HL-60 (cell line): Measurements from ENCODE around the gene SUN2.

ENCODE experiments used
- DNase-seq, 2 experiments: peaks; one replicate each; pipeline ENCODE4 v3.0.0-alpha.2; 2010 to 2020; ENCODE audit warnings: low read depth in 1 of 2, low spot score in 1 of 2
- H3K27ac ChIP-seq: fragments of 250-450 bp; sonication (Bioruptor Pico); replicated peaks from 2 replicates; pipeline ENCODE4 v1.5.1; 2020; ENCODE audit warnings: mild to moderate bottlenecking, moderate library complexity
- H3K27me3 ChIP-seq: fragments of 250-450 bp; sonication (Bioruptor Pico); 2 replicates; pipeline ENCODE4 v1.5.1; 2021; ENCODE audit warnings: mild to moderate bottlenecking, moderate library complexity; ENCODE audit not compliant: insufficient read depth, poor library complexity, severe bottlenecking
- H3K4me3 ChIP-seq: replicated peaks from 2 replicates; pipeline ENCODE4 v1.5.1; 2011; ENCODE audit warnings: mild to moderate bottlenecking, control low read depth, low read length; ENCODE audit not compliant: insufficient read depth
- GABPA ChIP-seq: IDR thresholded peaks from 2 replicates; pipeline ENCODE4 v1.6.1; 2012; ENCODE audit warnings: low read depth
- POLR2AphosphoS5 ChIP-seq: IDR thresholded peaks from 2 replicates; pipeline ENCODE4 v1.6.1; 2012; ENCODE audit warnings: low read depth
- SPI1 ChIP-seq: IDR thresholded peaks from 2 replicates; pipeline ENCODE4 v1.6.1; 2012; ENCODE audit warnings: low read depth, mild to moderate bottlenecking, borderline replicate concordance
- TF ChIP-seq, protein P1 (sequence below): IDR thresholded peaks from one replicate; pipeline ENCODE4 v1.5.1; 2011; ENCODE audit warnings: low read length, control low read depth, inconsistent platforms; ENCODE audit not compliant: insufficient read depth
- TF ChIP-seq, protein P2 (sequence below): IDR thresholded peaks from 2 replicates; pipeline ENCODE4 v1.6.1; 2012; ENCODE audit warnings: low read depth; ENCODE audit not compliant: insufficient replicate concordance

SUN2 gene

DNA sequence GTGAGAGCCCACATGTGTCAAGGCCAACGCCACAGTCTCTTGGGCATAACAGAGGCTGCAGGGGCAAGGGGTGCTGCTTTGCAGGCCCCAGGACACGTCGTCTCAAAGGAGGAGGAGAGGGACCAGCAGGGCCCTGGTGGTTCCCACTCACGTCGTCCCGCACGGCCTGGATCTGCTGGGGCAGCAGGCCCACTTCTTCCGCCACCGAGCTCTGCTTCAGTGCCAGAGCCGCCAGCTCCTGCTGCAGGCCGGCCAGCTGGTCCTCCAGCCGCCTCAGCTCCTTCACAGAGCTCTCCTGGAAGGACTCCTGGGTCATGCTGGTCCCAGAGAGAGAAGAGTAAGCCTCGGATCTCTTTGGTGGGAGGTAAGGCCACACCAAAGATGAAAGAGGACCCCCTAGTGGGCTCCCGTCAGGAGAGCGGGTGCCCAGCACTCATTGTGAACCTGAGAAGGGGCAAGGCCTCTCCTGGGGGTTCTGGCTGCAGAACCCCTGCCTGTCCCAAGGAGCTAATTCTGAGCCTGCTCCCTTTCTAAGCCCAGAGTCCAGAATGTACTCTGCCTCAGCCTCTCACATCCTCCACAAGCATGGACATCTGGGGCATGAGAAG lies 15.6 kb downstream of the SUN2 start:
- DNase-seq, result no peak
- no peaks in the 10 kb centered on the region for H3K27me3 ChIP-seq
- H3K4me3 ChIP-seq, result no peak overlapping the region
- no peak overlapping the region for H3K27ac ChIP-seq
- TF ChIP-seq, protein P1, sequence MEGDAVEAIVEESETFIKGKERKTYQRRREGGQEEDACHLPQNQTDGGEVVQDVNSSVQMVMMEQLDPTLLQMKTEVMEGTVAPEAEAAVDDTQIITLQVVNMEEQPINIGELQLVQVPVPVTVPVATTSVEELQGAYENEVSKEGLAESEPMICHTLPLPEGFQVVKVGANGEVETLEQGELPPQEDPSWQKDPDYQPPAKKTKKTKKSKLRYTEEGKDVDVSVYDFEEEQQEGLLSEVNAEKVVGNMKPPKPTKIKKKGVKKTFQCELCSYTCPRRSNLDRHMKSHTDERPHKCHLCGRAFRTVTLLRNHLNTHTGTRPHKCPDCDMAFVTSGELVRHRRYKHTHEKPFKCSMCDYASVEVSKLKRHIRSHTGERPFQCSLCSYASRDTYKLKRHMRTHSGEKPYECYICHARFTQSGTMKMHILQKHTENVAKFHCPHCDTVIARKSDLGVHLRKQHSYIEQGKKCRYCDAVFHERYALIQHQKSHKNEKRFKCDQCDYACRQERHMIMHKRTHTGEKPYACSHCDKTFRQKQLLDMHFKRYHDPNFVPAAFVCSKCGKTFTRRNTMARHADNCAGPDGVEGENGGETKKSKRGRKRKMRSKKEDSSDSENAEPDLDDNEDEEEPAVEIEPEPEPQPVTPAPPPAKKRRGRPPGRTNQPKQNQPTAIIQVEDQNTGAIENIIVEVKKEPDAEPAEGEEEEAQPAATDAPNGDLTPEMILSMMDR, result no peak
- no peak for TF ChIP-seq GABPA
- TF ChIP-seq, protein P2, sequence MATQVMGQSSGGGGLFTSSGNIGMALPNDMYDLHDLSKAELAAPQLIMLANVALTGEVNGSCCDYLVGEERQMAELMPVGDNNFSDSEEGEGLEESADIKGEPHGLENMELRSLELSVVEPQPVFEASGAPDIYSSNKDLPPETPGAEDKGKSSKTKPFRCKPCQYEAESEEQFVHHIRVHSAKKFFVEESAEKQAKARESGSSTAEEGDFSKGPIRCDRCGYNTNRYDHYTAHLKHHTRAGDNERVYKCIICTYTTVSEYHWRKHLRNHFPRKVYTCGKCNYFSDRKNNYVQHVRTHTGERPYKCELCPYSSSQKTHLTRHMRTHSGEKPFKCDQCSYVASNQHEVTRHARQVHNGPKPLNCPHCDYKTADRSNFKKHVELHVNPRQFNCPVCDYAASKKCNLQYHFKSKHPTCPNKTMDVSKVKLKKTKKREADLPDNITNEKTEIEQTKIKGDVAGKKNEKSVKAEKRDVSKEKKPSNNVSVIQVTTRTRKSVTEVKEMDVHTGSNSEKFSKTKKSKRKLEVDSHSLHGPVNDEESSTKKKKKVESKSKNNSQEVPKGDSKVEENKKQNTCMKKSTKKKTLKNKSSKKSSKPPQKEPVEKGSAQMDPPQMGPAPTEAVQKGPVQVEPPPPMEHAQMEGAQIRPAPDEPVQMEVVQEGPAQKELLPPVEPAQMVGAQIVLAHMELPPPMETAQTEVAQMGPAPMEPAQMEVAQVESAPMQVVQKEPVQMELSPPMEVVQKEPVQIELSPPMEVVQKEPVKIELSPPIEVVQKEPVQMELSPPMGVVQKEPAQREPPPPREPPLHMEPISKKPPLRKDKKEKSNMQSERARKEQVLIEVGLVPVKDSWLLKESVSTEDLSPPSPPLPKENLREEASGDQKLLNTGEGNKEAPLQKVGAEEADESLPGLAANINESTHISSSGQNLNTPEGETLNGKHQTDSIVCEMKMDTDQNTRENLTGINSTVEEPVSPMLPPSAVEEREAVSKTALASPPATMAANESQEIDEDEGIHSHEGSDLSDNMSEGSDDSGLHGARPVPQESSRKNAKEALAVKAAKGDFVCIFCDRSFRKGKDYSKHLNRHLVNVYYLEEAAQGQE, result no peak
- TF ChIP-seq POLR2AphosphoS5, result no peak; the same call in 1 of the 2 replicates
- no peak for TF ChIP-seq SPI1

DNA sequence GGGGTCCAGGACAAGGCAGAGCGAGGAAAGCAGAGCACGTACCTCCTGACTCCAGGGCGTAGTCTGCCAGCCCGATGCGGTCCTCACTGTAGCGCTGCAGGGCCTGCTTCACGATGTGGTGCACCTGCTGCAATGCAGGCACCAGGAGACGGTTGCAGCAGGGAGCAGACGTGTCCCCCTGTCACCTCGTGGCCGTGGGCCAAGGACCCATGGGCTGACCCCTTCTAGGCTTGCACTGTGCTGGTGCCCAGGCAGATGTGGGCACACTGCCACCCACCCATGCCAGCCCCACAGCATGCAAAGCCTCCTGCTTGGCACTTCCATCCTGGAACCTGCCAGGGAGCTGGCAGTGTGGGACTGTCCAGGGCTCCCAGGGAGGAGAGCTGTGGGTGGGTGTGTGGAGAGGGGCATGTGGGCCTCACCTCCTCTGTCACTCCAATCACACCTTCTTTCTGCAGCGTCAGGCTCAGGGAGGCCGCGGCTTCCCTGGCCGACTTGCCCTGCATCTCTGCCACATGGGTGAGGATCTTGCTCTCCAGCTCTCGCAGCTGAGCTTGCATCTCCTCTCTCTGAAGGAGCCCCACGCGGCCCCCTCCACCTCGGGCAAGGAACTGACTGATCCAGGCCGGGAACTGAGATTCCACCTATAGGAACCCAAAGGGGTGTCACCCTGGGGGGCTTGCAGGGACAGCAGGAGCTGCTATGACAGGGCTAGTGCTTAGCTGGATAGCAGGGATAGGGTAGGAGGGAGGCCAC lies 16.3 kb downstream of the SUN2 start:
- Histone ChIP-seq H3K4me3 (no peak overlapping the region), H3K27ac (no peak overlapping the region), H3K27me3 (no peaks in the 10 kb centered on the region)
- DNase-seq, result no peak
- TF ChIP-seq SPI1, result no peak
- TF ChIP-seq, protein P1, result no peak
- no peak; the same call in 1 of the 2 replicates for TF ChIP-seq POLR2AphosphoS5
- TF ChIP-seq, protein P2, result no peak
- no peak for TF ChIP-seq GABPA

DNA sequence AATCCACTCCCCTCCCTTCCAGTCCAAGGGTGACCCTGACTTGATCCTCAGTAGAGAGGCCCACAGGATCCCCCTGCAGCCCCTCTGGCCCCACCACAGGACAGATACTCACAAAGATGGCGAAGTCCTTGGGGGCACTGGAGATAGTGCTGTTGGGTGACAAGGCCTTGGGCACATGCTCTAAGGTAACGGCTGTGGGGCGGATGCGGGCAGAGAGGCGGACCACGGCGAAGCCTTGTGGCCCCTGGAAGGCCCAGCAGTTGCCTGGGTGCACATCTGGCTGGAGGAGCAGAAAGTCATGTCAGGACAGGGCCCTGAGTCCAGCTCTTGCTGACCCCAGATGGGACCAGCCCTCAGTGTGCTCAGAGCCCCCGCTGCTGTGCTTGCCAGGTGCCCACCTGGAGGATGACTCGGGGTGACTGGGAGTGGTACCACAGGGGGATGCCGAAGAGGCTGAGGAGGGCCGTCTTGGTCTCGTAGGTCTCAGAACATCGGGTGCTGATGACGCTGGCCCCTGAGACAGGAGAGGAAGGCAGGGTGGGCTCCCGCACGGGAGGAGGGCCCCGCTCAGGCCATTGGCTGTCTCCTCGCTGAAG lies 17.2 kb downstream of the SUN2 start:
- H3K27ac ChIP-seq, result no peak overlapping the region
- TF ChIP-seq, protein P2, result no peak
- peak; percentile 54 for TF ChIP-seq POLR2AphosphoS5
- H3K4me3 ChIP-seq, result no peak overlapping the region
- DNase-seq, result no peak
- H3K27me3 ChIP-seq, result no peaks in the 10 kb centered on the region
